ENCODE data around the gene PICALM.

PICALM gene

DNA sequence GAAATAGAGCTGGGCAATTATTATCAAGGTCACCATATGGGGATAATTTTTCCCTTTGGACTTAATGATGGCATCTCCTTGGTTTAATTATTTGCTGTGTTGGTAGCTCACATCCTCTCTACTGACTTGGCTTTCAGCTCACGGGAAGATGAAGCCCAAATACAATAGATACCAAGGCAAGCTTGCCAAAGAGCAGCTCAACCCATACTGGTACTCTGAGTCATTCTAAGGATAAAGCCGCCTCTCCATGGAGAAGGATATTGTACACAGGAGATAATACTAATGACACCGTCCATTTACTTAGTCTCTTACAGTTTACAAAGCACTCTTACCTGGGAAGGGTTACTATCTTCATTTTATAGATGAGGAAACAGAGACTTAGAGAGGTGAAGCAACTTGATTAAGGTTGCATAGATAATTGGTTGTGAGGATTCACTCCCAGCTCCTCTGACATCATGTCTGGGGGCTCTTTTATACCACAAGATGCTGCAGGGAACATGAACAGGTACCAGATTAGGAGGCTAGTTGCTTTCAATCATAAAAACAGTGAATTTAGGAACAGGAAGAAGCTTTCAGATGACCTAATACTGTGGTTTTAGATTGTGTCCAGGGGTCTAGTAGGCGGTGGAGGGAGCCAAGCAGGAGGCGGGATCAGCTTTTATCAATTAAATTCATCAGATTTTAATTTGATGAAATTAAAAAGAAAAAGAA is 48.3 kb upstream of the PICALM start:
- Histone ChIP-seq H3K4me1 (ENCODE audit: insufficient read depth, low read length, poor library complexity, severe bottlenecking) (peaks cover 19% of the 10 kb centered on the region), H3K4me2 (ENCODE audit: low read depth, low read length, poor library complexity, severe bottlenecking) (peak overlapping the region; percentile 9), H3K79me2 (ENCODE audit: insufficient read depth, low read length) (no peaks in the 10 kb centered on the region), H3F3A (ENCODE audit: low read depth) (no peaks in the 10 kb centered on the region), H3K27me3 (ENCODE audit: insufficient read depth, low read length, poor library complexity, severe bottlenecking) (no peaks in the 10 kb centered on the region), H3K36me3 (ENCODE audit: insufficient read depth, low read length) (no peaks in the 10 kb centered on the region), H2AFZ (ENCODE audit: low read length) (no peak overlapping the region), H4K20me1 (ENCODE audit: insufficient read depth, low read length, poor library complexity, severe bottlenecking) (no peaks in the 10 kb centered on the region), H3K9me3 (ENCODE audit: insufficient read depth, low read depth, low read length) (no peaks in the 10 kb centered on the region), H3K9me2 (replicated peaks; ENCODE audit: low read depth, low read length) (no peaks in the 10 kb centered on the region), H3K4me3 (ENCODE audit: low read length, poor library complexity, severe bottlenecking) (no peak overlapping the region), H3K9ac (ENCODE audit: low read depth, low read length, poor library complexity, severe bottlenecking) (no peak overlapping the region)
- no peak for TF ChIP-seq EZH2phosphoT487 (IDR thresholded peaks at IDR 0.05; ENCODE audit: borderline replicate concordance)
- TF ChIP-seq, protein P1, sequence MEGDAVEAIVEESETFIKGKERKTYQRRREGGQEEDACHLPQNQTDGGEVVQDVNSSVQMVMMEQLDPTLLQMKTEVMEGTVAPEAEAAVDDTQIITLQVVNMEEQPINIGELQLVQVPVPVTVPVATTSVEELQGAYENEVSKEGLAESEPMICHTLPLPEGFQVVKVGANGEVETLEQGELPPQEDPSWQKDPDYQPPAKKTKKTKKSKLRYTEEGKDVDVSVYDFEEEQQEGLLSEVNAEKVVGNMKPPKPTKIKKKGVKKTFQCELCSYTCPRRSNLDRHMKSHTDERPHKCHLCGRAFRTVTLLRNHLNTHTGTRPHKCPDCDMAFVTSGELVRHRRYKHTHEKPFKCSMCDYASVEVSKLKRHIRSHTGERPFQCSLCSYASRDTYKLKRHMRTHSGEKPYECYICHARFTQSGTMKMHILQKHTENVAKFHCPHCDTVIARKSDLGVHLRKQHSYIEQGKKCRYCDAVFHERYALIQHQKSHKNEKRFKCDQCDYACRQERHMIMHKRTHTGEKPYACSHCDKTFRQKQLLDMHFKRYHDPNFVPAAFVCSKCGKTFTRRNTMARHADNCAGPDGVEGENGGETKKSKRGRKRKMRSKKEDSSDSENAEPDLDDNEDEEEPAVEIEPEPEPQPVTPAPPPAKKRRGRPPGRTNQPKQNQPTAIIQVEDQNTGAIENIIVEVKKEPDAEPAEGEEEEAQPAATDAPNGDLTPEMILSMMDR (conservative IDR thresholded peaks at IDR 0.05; ENCODE audit: low read length): no peak

- no peaks in the 10 kb centered on the region for H3K9me2 ChIP-seq (replicated peaks; ENCODE audit: low read depth, low read length)
- no peak overlapping the region for H3K4me3 ChIP-seq (ENCODE audit: low read length, poor library complexity, severe bottlenecking)
- no peaks in the 10 kb centered on the region for H3K36me3 ChIP-seq (ENCODE audit: insufficient read depth, low read length)
- peaks cover 19% of the 10 kb centered on the region for H3K4me1 ChIP-seq (ENCODE audit: insufficient read depth, low read length, poor library complexity, severe bottlenecking)
- no peaks in the 10 kb centered on the region for H3K79me2 ChIP-seq (ENCODE audit: insufficient read depth, low read length)
- TF ChIP-seq, protein P1 (conservative IDR thresholded peaks at IDR 0.05; ENCODE audit: low read length): no peak
- TF ChIP-seq EZH2phosphoT487 (IDR thresholded peaks at IDR 0.05; ENCODE audit: borderline replicate concordance): no peak
- H3F3A ChIP-seq (ENCODE audit: low read depth): no peaks in the 10 kb centered on the region
- no peaks in the 10 kb centered on the region for H4K20me1 ChIP-seq (ENCODE audit: insufficient read depth, low read length, poor library complexity, severe bottlenecking)
- no peak overlapping the region for H2AFZ ChIP-seq (ENCODE audit: low read length)
- H3K9ac ChIP-seq (ENCODE audit: low read depth, low read length, poor library complexity, severe bottlenecking): no peak overlapping the region
- no peaks in the 10 kb centered on the region for H3K27me3 ChIP-seq (ENCODE audit: insufficient read depth, low read length, poor library complexity, severe bottlenecking)
- peak overlapping the region; percentile 9 for H3K4me2 ChIP-seq (ENCODE audit: low read depth, low read length, poor library complexity, severe bottlenecking)
- H3K9me3 ChIP-seq (ENCODE audit: insufficient read depth, low read depth, low read length): no peaks in the 10 kb centered on the region
Observed at GRCh38 chr11:86116386-86116726, 47.5 kb upstream of the PICALM start.

DNA sequence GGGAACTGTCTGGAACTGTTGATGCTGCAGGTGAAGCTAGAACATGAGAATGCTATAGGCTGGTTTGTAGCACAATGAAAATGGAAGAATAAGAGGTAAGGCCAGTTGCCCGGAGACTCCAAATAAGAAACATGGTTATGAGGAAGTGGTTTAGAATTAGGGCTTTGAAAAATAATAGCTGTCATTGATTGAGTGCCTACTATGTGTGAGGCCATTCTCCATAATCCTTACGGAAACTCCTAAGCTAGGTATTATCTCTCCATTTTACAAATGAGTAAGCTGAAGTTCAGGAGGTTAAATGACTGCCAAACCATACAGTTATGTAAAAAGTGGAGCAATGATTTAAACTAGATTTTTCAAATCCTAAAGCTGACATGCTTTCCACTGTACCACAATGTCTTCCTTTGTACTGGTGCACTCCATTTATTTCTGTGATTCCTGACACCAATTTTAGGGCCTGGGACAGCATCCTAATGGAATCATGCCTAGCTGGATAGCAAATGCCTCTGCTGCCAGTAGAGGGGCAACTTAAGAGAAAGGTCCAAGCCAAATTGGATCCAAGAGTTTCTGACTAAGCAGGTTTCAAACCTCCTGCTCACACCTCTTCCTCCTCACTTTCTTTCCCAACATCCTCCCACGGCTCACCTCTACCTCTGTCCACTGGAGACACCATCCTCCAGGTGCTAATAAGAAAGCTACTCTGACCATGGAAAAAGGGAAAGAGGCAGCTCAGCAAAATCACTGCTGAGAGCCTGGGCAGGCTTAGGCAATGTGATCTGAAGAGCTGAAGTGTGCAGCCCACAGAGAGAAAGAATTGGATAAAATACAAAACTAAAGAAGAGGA is 46.9 kb upstream of the PICALM start:
- no peaks in the 10 kb centered on the region for H3K36me3 ChIP-seq (ENCODE audit: insufficient read depth, low read length)
- no peaks in the 10 kb centered on the region for H3K9me2 ChIP-seq (replicated peaks; ENCODE audit: low read depth, low read length)
- no peaks in the 10 kb centered on the region for H3K27me3 ChIP-seq (ENCODE audit: insufficient read depth, low read length, poor library complexity, severe bottlenecking)
- peaks cover 19% of the 10 kb centered on the region for H3K4me1 ChIP-seq (ENCODE audit: insufficient read depth, low read length, poor library complexity, severe bottlenecking)
- no peaks in the 10 kb centered on the region for H3K9me3 ChIP-seq (ENCODE audit: insufficient read depth, low read depth, low read length)
- H3K4me2 ChIP-seq (ENCODE audit: low read depth, low read length, poor library complexity, severe bottlenecking): no peak overlapping the region
- TF ChIP-seq, protein P1 (conservative IDR thresholded peaks at IDR 0.05; ENCODE audit: low read length): no peak
- no peak for TF ChIP-seq EZH2phosphoT487 (IDR thresholded peaks at IDR 0.05; ENCODE audit: borderline replicate concordance)
- H2AFZ ChIP-seq (ENCODE audit: low read length): no peak overlapping the region
- H3F3A ChIP-seq (ENCODE audit: low read depth): no peaks in the 10 kb centered on the region
- no peak overlapping the region for H3K9ac ChIP-seq (ENCODE audit: low read depth, low read length, poor library complexity, severe bottlenecking)
- H3K79me2 ChIP-seq (ENCODE audit: insufficient read depth, low read length): no peaks in the 10 kb centered on the region
- no peaks in the 10 kb centered on the region for H4K20me1 ChIP-seq (ENCODE audit: insufficient read depth, low read length, poor library complexity, severe bottlenecking)
- H3K4me3 ChIP-seq (ENCODE audit: low read length, poor library complexity, severe bottlenecking): no peak overlapping the region

Measured in Loucy (cell line).